ENCODE results near the gene KLHL25. TPM values are rescaled to one million over a fixed set of nuclear protein-coding genes. Genes with fewer than 3 reads are reported as not detected.

KLHL25 gene
- total RNA-seq, 1 experiment from 2014 or later = 18.4 TPM

GRCh38 chr15:85746641-85747040 is 48.1 kb downstream of the KLHL25 start:
- no peak for DNase-seq
- H3K27me3 Mint-ChIP-seq (ENCODE audit: low read depth) = no peaks in the 10 kb centered on the region; the same call in 1 of the 2 replicates
- no peak overlapping the region for H2AFZ ChIP-seq (ENCODE audit: low read length)
- H3T11ph ChIP-seq (ENCODE audit: low read length) = no peak overlapping the region
- H3K4ac ChIP-seq (ENCODE audit: low read depth, low read length) = no peak overlapping the region
- no peaks in the 10 kb centered on the region for H3K27me3 ChIP-seq (ENCODE audit: insufficient read depth, low read length)
- no peak overlapping the region for H2AK5ac ChIP-seq (ENCODE audit: insufficient read length, low read length)
- no peak overlapping the region for H2BK120ac ChIP-seq (ENCODE audit: low read depth, low read length, poor library complexity, severe bottlenecking)
- H3K56ac ChIP-seq (ENCODE audit: insufficient read length, low read depth, low read length) = no peak overlapping the region
- peak overlapping the region in 1 of 3 experiments; percentile 72; a peak in 2 of 7 replicates for H3K27ac Mint-ChIP-seq
- no peak overlapping the region for H2BK20ac ChIP-seq (ENCODE audit: low read depth, low read length, poor library complexity, severe bottlenecking)
- H3K18ac ChIP-seq (ENCODE audit: insufficient read length, low read depth, low read length) = no peak overlapping the region
- no peak overlapping the region for H2BK12ac ChIP-seq (ENCODE audit: insufficient read length, low read depth, low read length)
- H4K91ac ChIP-seq (ENCODE audit: insufficient read length, low read depth, low read length) = no peak overlapping the region
- no peaks in the 10 kb centered on the region for H3K9me3 Mint-ChIP-seq
- H3K9ac ChIP-seq (ENCODE audit: extremely low read depth, insufficient read length, low read length) = no peak overlapping the region
- WGBS (ENCODE audit: extremely low coverage, insufficient read length, low lambda C conversion rate) = no CpG with 5 or more reads among the region's 12 CpGs
- H2BK5ac ChIP-seq (ENCODE audit: insufficient read length, low read length) = no peak overlapping the region
- no peak overlapping the region for H4K8ac ChIP-seq (replicated peaks; ENCODE audit: insufficient read length, low read depth, low read length)
- H2BK15ac ChIP-seq (ENCODE audit: low read depth, low read length) = no peak overlapping the region
- TF ChIP-seq, protein P1, sequence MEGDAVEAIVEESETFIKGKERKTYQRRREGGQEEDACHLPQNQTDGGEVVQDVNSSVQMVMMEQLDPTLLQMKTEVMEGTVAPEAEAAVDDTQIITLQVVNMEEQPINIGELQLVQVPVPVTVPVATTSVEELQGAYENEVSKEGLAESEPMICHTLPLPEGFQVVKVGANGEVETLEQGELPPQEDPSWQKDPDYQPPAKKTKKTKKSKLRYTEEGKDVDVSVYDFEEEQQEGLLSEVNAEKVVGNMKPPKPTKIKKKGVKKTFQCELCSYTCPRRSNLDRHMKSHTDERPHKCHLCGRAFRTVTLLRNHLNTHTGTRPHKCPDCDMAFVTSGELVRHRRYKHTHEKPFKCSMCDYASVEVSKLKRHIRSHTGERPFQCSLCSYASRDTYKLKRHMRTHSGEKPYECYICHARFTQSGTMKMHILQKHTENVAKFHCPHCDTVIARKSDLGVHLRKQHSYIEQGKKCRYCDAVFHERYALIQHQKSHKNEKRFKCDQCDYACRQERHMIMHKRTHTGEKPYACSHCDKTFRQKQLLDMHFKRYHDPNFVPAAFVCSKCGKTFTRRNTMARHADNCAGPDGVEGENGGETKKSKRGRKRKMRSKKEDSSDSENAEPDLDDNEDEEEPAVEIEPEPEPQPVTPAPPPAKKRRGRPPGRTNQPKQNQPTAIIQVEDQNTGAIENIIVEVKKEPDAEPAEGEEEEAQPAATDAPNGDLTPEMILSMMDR (conservative IDR thresholded peaks at IDR 0.05) = no peak
- H3K23me2 ChIP-seq (ENCODE audit: insufficient read length, low read depth, low read length, poor library complexity, severe bottlenecking) = peaks cover under 1% of the 10 kb centered on the region
- H3K4me2 ChIP-seq (ENCODE audit: insufficient read depth, insufficient read length, low read length) = no peak overlapping the region
- peaks cover 49 to 53% of the 10 kb centered on the region in 2 experiments for H3K4me1 Mint-ChIP-seq
- H3K79me1 ChIP-seq (ENCODE audit: insufficient read depth, low read depth, low read length, poor library complexity, severe bottlenecking) = no peaks in the 10 kb centered on the region
- no peak overlapping the region for H3K4me3 Mint-ChIP-seq
- no peak overlapping the region for H4K5ac ChIP-seq (ENCODE audit: insufficient read length, low read depth, low read length)
- peaks cover 2% of the 10 kb centered on the region; the same call in 1 of the 2 replicates for H3K4me1 ChIP-seq (ENCODE audit: insufficient read depth, low read length)
- no peak overlapping the region for H3K27ac ChIP-seq (ENCODE audit: insufficient read length, low read depth, low read length)
- no peak overlapping the region for H3K23ac ChIP-seq (ENCODE audit: insufficient read length, low read depth, low read length)
- no peaks in the 10 kb centered on the region for H3K79me2 ChIP-seq (ENCODE audit: insufficient read depth, low read length)
- H3K36me3 Mint-ChIP-seq (ENCODE audit: insufficient read depth in 1 of 3, low read depth in 3 of 3) = peaks cover 15 to 49% (median 46%) of the 10 kb centered on the region in 3 experiments; a peak in 6 of 7 replicates
- no peak overlapping the region for H3K14ac ChIP-seq (ENCODE audit: insufficient read depth, low read length)
- H4K20me1 ChIP-seq (ENCODE audit: control insufficient read depth, insufficient read depth, insufficient read length) = no peaks in the 10 kb centered on the region
- no peaks in the 10 kb centered on the region for H3K9me3 ChIP-seq (ENCODE audit: control insufficient read depth, low read depth, low read length)
